Astrocyte of the spinal cord (primary cell): ENCODE results near the gene DRAP1.

ENCODE experiments used
- DNase-seq: peaks from one replicate; pipeline ENCODE4 v3.0.0; 2011; ENCODE audit warnings: low read depth, low spot score
- H3K4me3 ChIP-seq: 2 replicates; pipeline ENCODE4 v1.5.1; 2011; ENCODE audit warnings: low read depth, mild to moderate bottlenecking, low read length, moderate library complexity
- in situ Hi-C: cut with HindIII; loops from 2 replicates; pipeline ENCODE4 v1.10.0; 2017; ENCODE audit warnings: low sequenced_read_pairs
- TF ChIP-seq, protein P1 (sequence below): IDR thresholded peaks from 2 replicates; pipeline ENCODE4 v1.5.1; 2012; ENCODE audit warnings: low read depth, mild to moderate bottlenecking, low read length, inconsistent platforms

The DRAP1 gene

GRCh38 chr11:65892661-65893317 lies 26.4 kb upstream of the DRAP1 start:
- TF ChIP-seq, protein P1, sequence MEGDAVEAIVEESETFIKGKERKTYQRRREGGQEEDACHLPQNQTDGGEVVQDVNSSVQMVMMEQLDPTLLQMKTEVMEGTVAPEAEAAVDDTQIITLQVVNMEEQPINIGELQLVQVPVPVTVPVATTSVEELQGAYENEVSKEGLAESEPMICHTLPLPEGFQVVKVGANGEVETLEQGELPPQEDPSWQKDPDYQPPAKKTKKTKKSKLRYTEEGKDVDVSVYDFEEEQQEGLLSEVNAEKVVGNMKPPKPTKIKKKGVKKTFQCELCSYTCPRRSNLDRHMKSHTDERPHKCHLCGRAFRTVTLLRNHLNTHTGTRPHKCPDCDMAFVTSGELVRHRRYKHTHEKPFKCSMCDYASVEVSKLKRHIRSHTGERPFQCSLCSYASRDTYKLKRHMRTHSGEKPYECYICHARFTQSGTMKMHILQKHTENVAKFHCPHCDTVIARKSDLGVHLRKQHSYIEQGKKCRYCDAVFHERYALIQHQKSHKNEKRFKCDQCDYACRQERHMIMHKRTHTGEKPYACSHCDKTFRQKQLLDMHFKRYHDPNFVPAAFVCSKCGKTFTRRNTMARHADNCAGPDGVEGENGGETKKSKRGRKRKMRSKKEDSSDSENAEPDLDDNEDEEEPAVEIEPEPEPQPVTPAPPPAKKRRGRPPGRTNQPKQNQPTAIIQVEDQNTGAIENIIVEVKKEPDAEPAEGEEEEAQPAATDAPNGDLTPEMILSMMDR = no peak
- in situ Hi-C loops = no loop called here
- H3K4me3 ChIP-seq = no peak overlapping the region
- DNase-seq = no peak

DNA sequence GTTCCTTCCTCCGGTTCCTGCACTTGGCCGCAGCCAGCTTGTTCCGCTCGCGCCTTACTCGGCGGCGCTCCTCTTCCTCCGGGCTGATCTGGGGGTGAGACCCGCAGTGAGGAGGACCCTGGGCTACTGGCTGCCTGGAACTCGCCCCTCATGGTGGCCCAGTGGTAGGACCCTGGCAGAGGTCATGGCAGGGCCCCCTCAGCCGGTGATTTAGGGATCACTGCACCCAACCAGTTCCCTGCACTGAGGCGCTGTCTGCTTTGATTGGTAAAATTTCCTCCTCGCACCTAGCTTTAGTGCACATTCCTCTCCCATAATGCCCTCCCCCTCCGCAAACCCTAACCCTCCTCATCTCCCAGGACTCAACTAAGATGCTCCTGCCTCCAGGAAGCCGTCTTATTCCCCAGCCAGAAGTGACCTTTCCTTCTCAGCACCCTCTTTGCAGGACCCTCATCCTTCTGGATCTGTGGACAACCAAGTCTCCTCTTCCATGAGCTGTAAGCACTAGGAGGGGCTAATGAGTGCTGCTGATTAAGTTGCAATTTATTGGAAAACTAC lies 25.1 kb upstream of the DRAP1 start:
- no peak overlapping the region for H3K4me3 ChIP-seq
- in situ Hi-C loops = no loop called here
- DNase-seq = no peak
- TF ChIP-seq, protein P1 = no peak

- no peak for DNase-seq
- in situ Hi-C loops = no loop called here
- no peak overlapping the region for H3K4me3 ChIP-seq
- TF ChIP-seq, protein P1 = no peak
Measured at GRCh38 chr11:65895482-65895981, 23.7 kb upstream of the DRAP1 start.

DNA sequence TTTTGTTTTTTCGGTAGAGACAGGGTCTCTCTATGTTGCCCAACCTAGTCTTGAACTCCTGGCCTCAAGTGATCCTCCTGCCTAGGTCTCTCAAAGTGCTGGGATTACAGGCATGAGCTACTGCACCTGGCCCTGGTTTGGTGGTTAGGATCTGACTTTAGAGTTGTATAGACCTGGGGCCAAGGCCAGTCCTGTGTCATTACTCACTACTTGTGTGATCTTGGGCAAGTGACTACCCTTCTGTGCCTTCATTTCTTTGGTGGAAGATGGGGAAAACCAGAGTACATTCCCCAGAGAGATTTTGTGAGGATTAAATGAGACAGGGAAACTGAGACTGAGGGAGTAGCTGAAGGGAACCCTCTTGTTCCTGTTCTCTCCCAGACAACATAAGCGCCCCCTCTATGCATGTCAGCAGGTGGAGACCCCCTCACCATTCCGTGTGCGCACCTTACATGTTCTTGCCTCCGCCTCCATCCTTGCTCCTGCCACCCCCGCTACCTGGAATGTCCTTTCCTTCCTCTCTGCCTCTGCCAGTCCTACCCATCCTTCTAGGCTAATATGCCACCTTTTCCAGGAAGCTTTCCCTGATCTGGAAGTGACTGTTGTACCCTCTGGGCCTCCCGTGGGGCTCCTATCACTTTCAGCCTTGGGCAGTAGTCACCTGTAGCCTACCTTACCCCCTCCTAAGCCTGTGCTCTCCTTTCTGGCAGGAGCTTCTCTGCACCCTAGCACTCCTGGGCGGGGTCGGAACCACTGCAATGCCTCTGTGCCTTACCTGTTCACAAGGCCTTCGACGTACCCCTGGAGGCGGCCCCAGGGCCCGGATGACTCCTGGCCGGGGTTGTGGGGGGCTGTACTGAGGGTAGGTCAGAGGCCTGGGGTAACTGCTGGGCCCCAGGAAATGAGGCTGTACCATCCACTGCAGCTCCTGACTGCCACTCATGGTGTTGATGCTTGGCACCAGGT lies 22.9 kb upstream of the DRAP1 start:
- in situ Hi-C loops = no loop called here
- no peak overlapping the region for H3K4me3 ChIP-seq
- DNase-seq = no peak
- TF ChIP-seq, protein P1 = no peak

DNA sequence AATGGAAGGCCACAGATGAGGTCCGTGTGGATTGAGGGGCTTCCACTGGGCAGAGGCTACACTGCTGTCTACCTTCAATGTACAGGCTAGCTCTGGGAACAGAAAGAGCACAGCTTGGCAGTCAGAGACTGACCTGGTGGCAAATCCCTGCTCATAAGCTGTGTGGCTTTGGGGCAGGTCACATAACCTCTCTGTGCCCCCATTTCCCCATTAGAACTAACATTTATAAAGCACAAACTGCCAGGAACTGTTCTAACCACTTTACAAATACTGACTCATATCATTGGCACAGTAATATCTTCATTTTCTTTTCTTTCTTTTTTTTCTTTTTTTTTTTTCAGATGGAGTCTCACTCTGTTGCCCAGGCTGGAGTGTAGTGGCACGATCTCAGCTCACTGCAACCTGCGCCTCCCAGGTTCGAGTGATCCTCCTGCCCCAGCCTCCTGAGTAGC lies 22.2 kb upstream of the DRAP1 start:
- in situ Hi-C loops = no loop called here
- no peak overlapping the region for H3K4me3 ChIP-seq
- TF ChIP-seq, protein P1 = no peak
- DNase-seq = peak; percentile 43

DNA sequence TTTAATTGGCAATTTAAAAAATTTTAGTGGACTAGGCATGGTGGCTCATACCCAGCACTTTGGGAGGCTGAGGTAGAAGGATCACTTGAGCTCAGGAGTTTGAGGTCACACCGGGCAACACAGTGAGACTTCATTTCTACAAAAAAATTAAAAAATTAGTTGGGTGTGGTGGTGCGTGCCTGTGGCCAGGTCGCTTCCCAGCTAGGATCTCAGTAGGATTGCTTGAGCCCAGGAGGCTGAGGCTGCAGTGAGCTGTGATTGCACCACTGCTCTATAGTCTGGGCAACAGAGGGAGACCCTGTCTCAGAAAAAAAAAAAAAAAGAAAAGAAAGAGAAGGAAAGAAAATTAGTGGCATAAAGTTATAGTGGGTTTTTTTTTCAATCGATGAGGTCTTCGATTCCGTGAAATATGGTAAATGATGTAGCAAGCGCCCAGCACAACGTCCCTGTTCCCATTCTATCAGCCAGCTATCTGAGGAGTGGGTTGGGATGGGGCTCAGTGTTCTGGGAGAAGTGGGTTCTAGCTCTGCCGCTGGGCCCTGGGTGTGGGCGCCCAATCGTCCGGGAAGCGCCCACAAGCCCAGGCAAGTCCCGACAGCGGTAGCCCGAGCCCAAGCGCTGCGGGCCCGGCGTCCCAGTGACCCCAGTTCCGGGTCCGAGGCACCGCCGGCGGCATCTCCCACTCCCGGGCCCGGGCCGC lies 20.4 kb upstream of the DRAP1 start:
- TF ChIP-seq, protein P1 = no peak
- peak overlapping the region; percentile 96 for H3K4me3 ChIP-seq
- in situ Hi-C loops = no loop called here
- DNase-seq = no peak
